HCT116 (cell line): ENCODE results near the gene SLC6A13. TPM values are rescaled to one million over a fixed set of nuclear protein-coding genes. Genes with fewer than 3 reads are reported as not detected.

Experiments used
- ATAC-seq: fragments of 200-7000 bp; cut with Tn5 transposase; 2 replicates; pipeline ENCODE4 v1.9.1; 2020; ENCODE audit warnings: mild to moderate bottlenecking, moderate library complexity
- BruUV-seq: library from RNA; stranded (reverse); fragments of 400-500 nt; replicated peaks from 2 replicates; lab custom pipeline; 2021; lab: Mats Ljungman, UMichigan
- CTCF ChIA-PET: fragments of 300-600 bp; sonication (Branson Sonifier 250); formaldehyde crosslinking; loops from one replicate; lab custom pipeline; 2021; ENCODE audit warnings: antibody characterized with exemption; lab: Charles Lee
- POLR2A ChIA-PET: fragments of 300-600, 350-600 bp; sonication (Branson Sonifier 250); formaldehyde crosslinking; loops from one replicate; lab custom pipeline; 2021; ENCODE audit warnings: antibody characterized with exemption; lab: Charles Lee
- RAD21 ChIA-PET, 2 experiments: fragments of 300-600 bp; sonication (Branson Sonifier 250); formaldehyde crosslinking; loops; one replicate each; lab custom pipeline; 2023; ENCODE audit warnings: low total read pairs in 2 of 2; ENCODE audit not compliant: uncharacterized antibody in 2 of 2, unreplicated experiment in 2 of 2, low non-redundant PET in 1 of 2; lab: Charles Lee
- DNase-seq: peaks from one replicate; pipeline ENCODE4 v3.0.0-alpha.2; 2010; ENCODE audit warnings: low read depth, low spot score
- H2AFZ ChIP-seq: fragments of 200-600 bp; shearing (Covaris generic), sonication (generic); 2 replicates; pipeline ENCODE4 v1.6.1; 2017; ENCODE audit warnings: low read depth, mixed run types, mixed read lengths, antibody characterized with exemption, low read length; ENCODE audit not compliant: poor library complexity, severe bottlenecking
- H3K27ac ChIP-seq: 2 replicates; pipeline ENCODE4 v1.5.1; 2012; ENCODE audit warnings: low read depth, low read length
- H3K27me3 ChIP-seq: fragments of 200-600 bp; sonication (generic); 2 replicates; pipeline ENCODE4 v1.6.1; 2016; ENCODE audit warnings: mixed run types, low read length, mixed read lengths; ENCODE audit not compliant: insufficient read depth
- H3K36me3 ChIP-seq, 2 experiments: fragments of 200-500 bp in 1 of 2; fragments of 200-600 bp in 1 of 2; sonication (Bioruptor generic) in 1 of 2; sonication (generic) in 1 of 2; 2 replicates each; pipeline versions ENCODE4 v1.5.1 to v1.6.1; 2014 to 2016; ENCODE audit warnings: low read length in 2 of 2, inconsistent platforms in 1 of 2, mixed read lengths in 1 of 2, mixed run types in 1 of 2; ENCODE audit not compliant: insufficient read depth in 2 of 2, control insufficient read depth in 1 of 2
- H3K4me1 ChIP-seq, 2 experiments: fragments of 200-600 bp in 1 of 2; sonication (generic) in 1 of 2; 2 replicates each; pipeline versions ENCODE4 v1.5.1 to v1.6.1; 2012 to 2017; ENCODE audit warnings: low read length in 2 of 2, inconsistent platforms in 1 of 2, mild to moderate bottlenecking in 1 of 2, mixed read lengths in 1 of 2, mixed run types in 1 of 2, moderate library complexity in 1 of 2; ENCODE audit not compliant: insufficient read depth in 2 of 2, control insufficient read depth in 1 of 2
- H3K4me2 ChIP-seq: fragments of 200-600 bp; sonication (generic); 2 replicates; pipeline ENCODE4 v1.6.1; 2017; ENCODE audit warnings: mixed run types, low read length, mixed read lengths
- H3K4me3 ChIP-seq, 2 experiments: fragments of 200-600 bp in 1 of 2; sonication (generic) in 1 of 2; replicated peaks in 1 of 2; 2 replicates each; pipeline ENCODE4 v1.5.1; 2011 to 2016; ENCODE audit warnings: low read length in 2 of 2, control low read depth in 1 of 2, low read depth in 1 of 2, mild to moderate bottlenecking in 1 of 2, mixed read lengths in 1 of 2, mixed run types in 1 of 2
- H3K79me2 ChIP-seq: fragments of 200-600 bp; sonication (generic); 2 replicates; pipeline ENCODE4 v1.6.1; 2017; ENCODE audit warnings: mild to moderate bottlenecking, mixed run types, low read length, moderate library complexity, mixed read lengths; ENCODE audit not compliant: insufficient read depth
- H3K9ac ChIP-seq: fragments of 200-600 bp; sonication (generic); 2 replicates; pipeline ENCODE4 v1.6.1; 2016; ENCODE audit warnings: low read length, mixed read lengths
- H3K9me2 ChIP-seq: fragments of 200-600 bp; sonication (generic), shearing (Covaris generic); 2 replicates; pipeline ENCODE4 v1.6.1; 2017; ENCODE audit warnings: mixed run types, mild to moderate bottlenecking, moderate library complexity; ENCODE audit not compliant: insufficient read depth
- H3K9me3 ChIP-seq, 2 experiments: fragments of 200-500 bp in 1 of 2; fragments of 200-600 bp in 1 of 2; sonication (Bioruptor generic) in 1 of 2; sonication (generic) in 1 of 2; 2 replicates each; pipeline ENCODE4 v1.6.1; 2014 to 2017; ENCODE audit warnings: low read length in 2 of 2, mixed read lengths in 2 of 2, inconsistent platforms in 1 of 2, low read depth in 1 of 2, mild to moderate bottlenecking in 1 of 2, mixed run types in 1 of 2, moderate library complexity in 1 of 2; ENCODE audit not compliant: control insufficient read depth in 1 of 2, insufficient read depth in 1 of 2
- H4K20me1 ChIP-seq: fragments of 200-600 bp; sonication (generic), shearing (Covaris generic); 2 replicates; pipeline ENCODE4 v1.6.1; 2017; ENCODE audit warnings: mixed run types, mild to moderate bottlenecking, moderate library complexity; ENCODE audit not compliant: insufficient read depth
- ATF3 ChIP-seq: IDR thresholded peaks from 2 replicates; pipeline ENCODE4 v1.6.1; 2012
- CBX3 ChIP-seq: IDR thresholded peaks from 2 replicates; pipeline ENCODE4 v1.6.1; 2012; ENCODE audit warnings: low read depth
- CTCF ChIP-seq, 3 experiments: fragments of 200-600 bp in 1 of 3; sonication (generic) in 1 of 3; IDR thresholded peaks in 2 of 3; conservative IDR thresholded peaks in 1 of 3; 2 replicates each; pipeline ENCODE4 v1.5.1; 2012 to 2017; ENCODE audit warnings: low read depth in 2 of 3, low read length in 2 of 3, antibody characterized with exemption in 1 of 3, borderline replicate concordance in 1 of 3, control low read depth in 1 of 3, mild to moderate bottlenecking in 1 of 3, mixed read lengths in 1 of 3, mixed run types in 1 of 3, moderate library complexity in 1 of 3; ENCODE audit not compliant: insufficient read depth in 1 of 3
- EGR1 ChIP-seq: IDR thresholded peaks from 2 replicates; pipeline ENCODE4 v1.6.1; 2012; ENCODE audit warnings: low read depth
- ELF1 ChIP-seq: IDR thresholded peaks from 2 replicates; pipeline ENCODE4 v1.6.1; 2012; ENCODE audit warnings: low read depth, borderline replicate concordance
- EZH2phosphoT487 ChIP-seq: fragments of 200-600 bp; IDR thresholded peaks from 2 replicates; pipeline ENCODE4 v1.6.1; 2018; ENCODE audit warnings: antibody characterized with exemption, borderline replicate concordance
- FOSL1 ChIP-seq: IDR thresholded peaks from 2 replicates; pipeline ENCODE4 v1.6.1; 2012; ENCODE audit warnings: low read depth
- JUND ChIP-seq: IDR thresholded peaks from 2 replicates; pipeline ENCODE4 v1.6.1; 2012
- POLR2A ChIP-seq: IDR thresholded peaks from 2 replicates; pipeline ENCODE4 v1.7.0; 2011; ENCODE audit warnings: borderline replicate concordance; ENCODE audit not compliant: insufficient read depth, insufficient read length; ENCODE audit errors: extremely low read depth
- POLR2AphosphoS5 ChIP-seq: IDR thresholded peaks from 2 replicates; pipeline ENCODE4 v1.6.1; 2011; ENCODE audit warnings: mild to moderate bottlenecking, low read depth, low read length, moderate library complexity
- RAD21 ChIP-seq: IDR thresholded peaks from 2 replicates; pipeline ENCODE4 v1.6.1; 2012; ENCODE audit warnings: low read depth, mild to moderate bottlenecking
- REST ChIP-seq: IDR thresholded peaks from 2 replicates; pipeline ENCODE4 v1.6.1; 2012; ENCODE audit warnings: low read depth
- SIN3A ChIP-seq: IDR thresholded peaks from 2 replicates; pipeline ENCODE4 v1.6.1; 2012; ENCODE audit warnings: low read depth
- TCF7L2 ChIP-seq: IDR thresholded peaks from 2 replicates; pipeline ENCODE4 v1.7.0; 2011; ENCODE audit warnings: borderline replicate concordance, inconsistent platforms; ENCODE audit not compliant: insufficient read depth, insufficient read length; ENCODE audit errors: extremely low read depth
- intact Hi-C: fragments of 100-400 bp; cut with micrococcal nuclease; formaldehyde crosslinking; loops from 2 replicates; pipeline ENCODE4 v1.10.0; 2022
- total RNA-seq: library from RNA; stranded (reverse); gene quantifications from one replicate; pipeline ENCODE4 v1.2.1, GENCODE V29; 2021; ENCODE audit not compliant: unreplicated experiment

SLC6A13 gene
- total RNA-seq, 1 experiment from 2014 or later: 0.39 TPM

- H3K4me2 ChIP-seq: no peak overlapping the region
- H3K27me3 ChIP-seq: no peaks in the 10 kb centered on the region
- ChIA-PET RAD21 (no interaction called here), POLR2A (no interaction called here), CTCF (no interaction called here)
- BruUV-seq: no TSS peak
- no peak for DNase-seq
- H3K9me2 ChIP-seq: no peaks in the 10 kb centered on the region
- TF ChIP-seq REST (no peak), ATF3 (no peak), CTCF (IDR thresholded peaks at IDR 0.05 in 2 of 3, conservative IDR thresholded peaks at IDR 0.05 in 1 of 3; ENCODE audit: borderline replicate concordance in 1 of 3, insufficient read depth in 1 of 3, low read depth in 2 of 3, low read length in 2 of 3) (no peak), CBX3 (no peak), SIN3A (no peak), JUND (no peak), POLR2A (no peak), TCF7L2 (no peak), RAD21 (no peak), ELF1 (no peak), EZH2phosphoT487 (no peak), EGR1 (no peak), POLR2AphosphoS5 (no peak), FOSL1 (no peak)
- H3K27ac ChIP-seq: no peak overlapping the region
- H3K4me3 ChIP-seq: no peak overlapping the region
- no peaks in the 10 kb centered on the region for H3K79me2 ChIP-seq
- ATAC-seq: no peak
- H3K9ac ChIP-seq: no peak overlapping the region
- H3K36me3 ChIP-seq: peaks cover 10 to 25% of the 10 kb centered on the region in 2 experiments
- H2AFZ ChIP-seq: no peak overlapping the region
- H4K20me1 ChIP-seq: 0 out of 2 replicates have a peak, but pooled peaks cover 3% of the 10 kb centered on the region
- H3K4me1 ChIP-seq: no peaks in the 10 kb centered on the region
- intact Hi-C loops: no loop called here
- no peaks in the 10 kb centered on the region for H3K9me3 ChIP-seq
These were observed 29.6 kb upstream of the SLC6A13 start for GRCh38 chr12:292186-292585.
